OCI-LY7 (cell line): ENCODE data around the gene ADM2.

Experiments
- CTCF ChIP-seq: fragments of 200-600 bp; sonication (generic); conservative IDR thresholded peaks from 2 replicates; pipeline ENCODE4 v1.5.1; 2014; ENCODE audit warnings: mild to moderate bottlenecking, antibody characterized with exemption, low read length, moderate library complexity, mixed read lengths
- EZH2phosphoT487 ChIP-seq: fragments of 200-600 bp; sonication (generic); IDR thresholded peaks from 2 replicates; pipeline ENCODE4 v1.6.1; 2018; ENCODE audit warnings: low read depth, borderline replicate concordance, mild to moderate bottlenecking, mixed run types, antibody characterized with exemption, low read length, moderate library complexity, mixed read lengths

- no peak for TF ChIP-seq CTCF
- no peak for TF ChIP-seq EZH2phosphoT487
Measured at GRCh38 chr22:50445071-50445879, 36.1 kb upstream of the ADM2 start.
